Measurements from ENCODE around the gene SUN1. TPM values are rescaled to one million over a fixed set of nuclear protein-coding genes. Genes with fewer than 3 reads are reported as not detected.

The SUN1 gene
- total and polyA plus RNA-seq, 2 of the 8 experiments (the other 6 are each of a cell fraction or from before 2014, with no cell fraction given), result 108 to 158 TPM

GRCh38 chr7:784971-785370 is 47.3 kb upstream of the SUN1 start (continued):
- TF ChIP-seq TAF7 (optimal IDR thresholded peaks at IDR 0.05; ENCODE audit: borderline replicate concordance, low read depth, low read length), result no peak
- TF ChIP-seq POLR2AphosphoS5 (IDR thresholded peaks at IDR 0.05; ENCODE audit: low read depth, low read length), result no peak
- no peak for TF ChIP-seq NANOG (IDR thresholded peaks at IDR 0.05; ENCODE audit: insufficient read depth, low read depth, low read length, poor library complexity, severe bottlenecking)
- no peak for TF ChIP-seq TCF12 (IDR thresholded peaks at IDR 0.05; ENCODE audit: low read depth, low read length)
- TF ChIP-seq RNF2 (IDR thresholded peaks at IDR 0.05; ENCODE audit: borderline replicate concordance, low read depth, low read length, missing control alignments, poor library complexity, severe bottlenecking), result no peak
- TF ChIP-seq TEAD4 (IDR thresholded peaks at IDR 0.05; ENCODE audit: low read depth, low read length), result no peak
- no peak for TF ChIP-seq SP2 (IDR thresholded peaks at IDR 0.05; ENCODE audit: low read length)
